OCI-LY7 (cell line): ENCODE measurements around the gene PAN2. TPM values are rescaled to one million over a fixed set of nuclear protein-coding genes. Genes with fewer than 3 reads are reported as not detected.

Experiments used
- BruUV-seq: library from RNA; stranded (reverse); fragments of 400-500 nt; replicated peaks from 2 replicates; lab custom pipeline; 2021; lab: Mats Ljungman, UMichigan
- CTCF ChIA-PET: fragments of 300-600 bp; sonication (Branson Sonifier 250); formaldehyde crosslinking; loops from one replicate; lab custom pipeline; 2022; ENCODE audit warnings: antibody characterized with exemption; ENCODE audit not compliant: unreplicated experiment; lab: Charles Lee
- POLR2A ChIA-PET: fragments of 300-600 bp; sonication (Branson Sonifier 250); formaldehyde crosslinking; loops from one replicate; lab custom pipeline; 2022; ENCODE audit warnings: antibody characterized with exemption; lab: Charles Lee
- DNase-seq: peaks from one replicate; pipeline ENCODE4 v3.0.0-alpha.2; 2015; ENCODE audit warnings: low spot score
- H2AFZ ChIP-seq: fragments of 200-600 bp; sonication (generic), shearing (Covaris generic); 2 replicates; pipeline ENCODE4 v1.6.1; 2014; ENCODE audit warnings: mild to moderate bottlenecking, antibody characterized with exemption, low read length, moderate library complexity
- H3K27ac ChIP-seq: fragments of 200-600 bp; sonication (generic); 2 replicates; pipeline ENCODE4 v1.5.1; 2014; ENCODE audit warnings: mixed run types, low read depth, mild to moderate bottlenecking, moderate library complexity, low read length, inconsistent platforms; ENCODE audit not compliant: poor library complexity, severe bottlenecking
- H3K36me3 ChIP-seq: fragments of 200-600 bp; sonication (generic); 2 replicates; pipeline ENCODE4 v1.6.1; 2014; ENCODE audit warnings: mild to moderate bottlenecking, antibody characterized with exemption, low read length, moderate library complexity, mixed read lengths; ENCODE audit not compliant: insufficient read depth
- H3K4me1 ChIP-seq: fragments of 200-600 bp; sonication (generic); 2 replicates; pipeline ENCODE4 v1.5.1; 2014; ENCODE audit warnings: mild to moderate bottlenecking, low read length; ENCODE audit not compliant: insufficient read depth, poor library complexity, severe bottlenecking
- H3K4me2 ChIP-seq: fragments of 200-600 bp; sonication (generic); 2 replicates; pipeline ENCODE4 v1.6.1; 2014; ENCODE audit warnings: mild to moderate bottlenecking, low read length
- H3K4me3 ChIP-seq: fragments of 200-600 bp; sonication (generic); 2 replicates; pipeline ENCODE4 v1.5.1; 2014; ENCODE audit warnings: mild to moderate bottlenecking, low read depth, low read length; ENCODE audit not compliant: poor library complexity, severe bottlenecking
- H3K79me2 ChIP-seq: fragments of 200-600 bp; sonication (generic); 2 replicates; pipeline ENCODE4 v1.6.1; 2016; ENCODE audit warnings: low read depth, mild to moderate bottlenecking, low read length, moderate library complexity, mixed read lengths; ENCODE audit not compliant: insufficient read depth
- H3K9me2 ChIP-seq: fragments of 200-600 bp; sonication (generic); 2 replicates; pipeline ENCODE4 v1.6.1; 2016; ENCODE audit warnings: mild to moderate bottlenecking, low read length, mixed read lengths; ENCODE audit not compliant: insufficient read depth
- H3K9me3 ChIP-seq: fragments of 200-600 bp; sonication (generic); 2 replicates; pipeline ENCODE4 v1.6.1; 2014; ENCODE audit warnings: mild to moderate bottlenecking, mixed run types, low read length, mixed read lengths
- H4K20me1 ChIP-seq: fragments of 200-600 bp; sonication (generic); 2 replicates; pipeline ENCODE4 v1.6.1; 2014; ENCODE audit warnings: mild to moderate bottlenecking, antibody characterized with exemption, low read length, moderate library complexity, mixed read lengths; ENCODE audit not compliant: insufficient read depth
- EZH2phosphoT487 ChIP-seq: fragments of 200-600 bp; sonication (generic); IDR thresholded peaks from 2 replicates; pipeline ENCODE4 v1.6.1; 2018; ENCODE audit warnings: low read depth, borderline replicate concordance, mild to moderate bottlenecking, mixed run types, antibody characterized with exemption, low read length, moderate library complexity, mixed read lengths
- intact Hi-C: fragments of 100-400 bp; cut with micrococcal nuclease; formaldehyde crosslinking; loops from one replicate; pipeline ENCODE4 v1.10.0; 2022; ENCODE audit not compliant: unreplicated experiment
- total RNA-seq, 2 experiments: library from RNA; depleted of rRNA in 1 of 2; stranded (reverse); fragments of >200 nt in 1 of 2; shearing (Covaris generic) in 1 of 2; gene quantifications; 2 replicates each; pipeline ENCODE4 v1.2.3, GENCODE V29; 2014 to 2022
- TF ChIP-seq, protein P1 (sequence below): fragments of 200-600 bp; sonication (generic); conservative IDR thresholded peaks from 2 replicates; pipeline ENCODE4 v1.5.1; 2014; ENCODE audit warnings: mild to moderate bottlenecking, antibody characterized with exemption, low read length, moderate library complexity, mixed read lengths

PAN2 gene
- total RNA-seq, 2 experiments from 2014 or later: 106 to 117 TPM

DNA sequence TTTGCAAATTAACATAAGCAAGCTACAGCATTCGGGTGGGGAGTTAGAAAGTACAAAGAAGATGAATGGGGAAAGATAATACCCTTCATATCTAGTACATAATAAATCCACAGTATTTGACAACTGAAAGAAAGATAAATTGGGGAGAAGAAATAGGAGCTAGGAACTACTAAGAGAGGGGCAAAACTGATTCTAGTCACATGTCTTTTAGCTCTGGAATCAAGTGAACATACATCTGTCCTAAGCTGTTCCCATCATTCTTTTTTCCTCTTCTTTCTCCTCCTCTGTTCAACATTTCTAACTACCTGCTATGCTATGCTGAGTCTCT is 44.2 kb upstream of the PAN2 start:
- CTCF ChIA-PET: interaction anchor here (0.9 to 1.6 kb wide), 3 partner anchors 18 to 86 kb away, joined by 3 to 7 read pairs (median 5); partner anchors contain the start of gene STAT2
- no peaks in the 10 kb centered on the region for H3K9me2 ChIP-seq
- H3K27ac ChIP-seq: peak overlapping the region; percentile 93
- H3K4me3 ChIP-seq: no peak overlapping the region
- H3K4me2 ChIP-seq: peak overlapping the region; percentile 63
- BruUV-seq: no TSS peak
- peaks cover 8% of the 10 kb centered on the region for H3K9me3 ChIP-seq
- POLR2A ChIA-PET: interaction anchor here (0.5 to 6.0 kb wide), 16 partner anchors 8 to 368 kb away, joined by 3 to 116 read pairs (median 4); partner anchors contain the start of genes APOF, CNPY2, IL23A and STAT2
- H2AFZ ChIP-seq: peak overlapping the region; percentile 95
- no peaks in the 10 kb centered on the region for H4K20me1 ChIP-seq
- intact Hi-C loops: loop anchor here (5.0 kb wide), 2 partner anchors 61 to 709 kb away; partner anchors contain the start of genes CNPY2 and NAB2
- no peak for DNase-seq
- H3K4me1 ChIP-seq: peaks cover 49% of the 10 kb centered on the region
- no peak for TF ChIP-seq EZH2phosphoT487
- TF ChIP-seq, protein P1, sequence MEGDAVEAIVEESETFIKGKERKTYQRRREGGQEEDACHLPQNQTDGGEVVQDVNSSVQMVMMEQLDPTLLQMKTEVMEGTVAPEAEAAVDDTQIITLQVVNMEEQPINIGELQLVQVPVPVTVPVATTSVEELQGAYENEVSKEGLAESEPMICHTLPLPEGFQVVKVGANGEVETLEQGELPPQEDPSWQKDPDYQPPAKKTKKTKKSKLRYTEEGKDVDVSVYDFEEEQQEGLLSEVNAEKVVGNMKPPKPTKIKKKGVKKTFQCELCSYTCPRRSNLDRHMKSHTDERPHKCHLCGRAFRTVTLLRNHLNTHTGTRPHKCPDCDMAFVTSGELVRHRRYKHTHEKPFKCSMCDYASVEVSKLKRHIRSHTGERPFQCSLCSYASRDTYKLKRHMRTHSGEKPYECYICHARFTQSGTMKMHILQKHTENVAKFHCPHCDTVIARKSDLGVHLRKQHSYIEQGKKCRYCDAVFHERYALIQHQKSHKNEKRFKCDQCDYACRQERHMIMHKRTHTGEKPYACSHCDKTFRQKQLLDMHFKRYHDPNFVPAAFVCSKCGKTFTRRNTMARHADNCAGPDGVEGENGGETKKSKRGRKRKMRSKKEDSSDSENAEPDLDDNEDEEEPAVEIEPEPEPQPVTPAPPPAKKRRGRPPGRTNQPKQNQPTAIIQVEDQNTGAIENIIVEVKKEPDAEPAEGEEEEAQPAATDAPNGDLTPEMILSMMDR: no peak
- H3K36me3 ChIP-seq: no peaks in the 10 kb centered on the region; the same call in 1 of the 2 replicates
- H3K79me2 ChIP-seq: no peaks in the 10 kb centered on the region

DNA sequence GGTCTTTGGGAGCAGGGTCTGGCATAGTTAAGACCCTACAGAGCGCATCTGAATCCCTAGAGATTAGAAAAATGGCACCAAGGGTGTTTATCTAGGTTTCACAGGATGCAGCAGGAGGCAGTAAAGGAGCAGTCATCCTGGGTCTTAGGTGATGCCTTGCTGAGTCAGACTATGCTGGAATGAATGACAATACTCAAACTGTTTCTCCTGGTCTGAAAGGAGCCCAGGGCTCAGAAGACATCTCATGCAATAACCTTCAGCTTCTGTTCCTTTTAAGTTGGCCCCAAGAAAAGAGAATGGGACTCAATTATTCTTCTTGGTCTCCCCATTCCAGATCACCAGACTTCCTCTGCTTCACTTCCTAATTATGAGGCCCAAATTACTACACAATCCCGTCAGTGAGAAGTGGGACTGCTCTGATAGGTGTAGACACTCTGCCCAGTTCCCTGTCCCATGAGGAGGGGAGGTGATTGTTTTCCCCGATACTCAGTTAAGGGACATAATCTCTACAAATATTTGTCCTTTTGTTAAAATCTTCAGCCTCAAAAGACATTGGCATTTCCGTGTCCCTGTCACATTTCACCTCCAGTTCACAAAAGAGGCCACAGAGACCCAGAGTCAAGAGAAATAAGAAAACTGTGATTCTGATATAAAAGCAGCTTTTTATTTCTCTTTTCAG is 43.6 kb upstream of the PAN2 start:
- intact Hi-C loops: loop anchor here (5.0 kb wide), 2 partner anchors 60 to 710 kb away; partner anchors contain the start of genes CNPY2 and NAB2
- Histone ChIP-seq H3K4me1 (peaks cover 49% of the 10 kb centered on the region), H4K20me1 (no peaks in the 10 kb centered on the region), H3K79me2 (no peaks in the 10 kb centered on the region), H2AFZ (peak overlapping the region; percentile 95), H3K9me2 (no peaks in the 10 kb centered on the region), H3K4me2 (peak overlapping the region; percentile 63), H3K36me3 (no peaks in the 10 kb centered on the region; the same call in 1 of the 2 replicates), H3K4me3 (peak overlapping the region; percentile 3), H3K9me3 (peaks cover 13% of the 10 kb centered on the region), H3K27ac (peak overlapping the region; percentile 93)
- BruUV-seq: no TSS peak
- TF ChIP-seq, protein P1: peak; percentile 58
- TF ChIP-seq EZH2phosphoT487: no peak
- peak; percentile 54 for DNase-seq
- ChIA-PET CTCF (interaction anchor here (0.5 to 1.7 kb wide), 5 partner anchors 17 to 87 kb away, joined by 3 to 7 read pairs (median 5); partner anchors contain the start of genes IL23A and STAT2), POLR2A (interaction anchor here (0.6 to 6.0 kb wide), 15 partner anchors 9 to 87 kb away, joined by 3 to 116 read pairs (median 5); partner anchors contain the start of genes APOF, CNPY2, IL23A and STAT2)
